ENCODE data around the gene ANKRD33. TPM values are rescaled to one million over a fixed set of nuclear protein-coding genes. Genes with fewer than 3 reads are reported as not detected.

The ANKRD33 gene
- total RNA-seq, 1 experiment from 2014 or later, result not detected

DNA sequence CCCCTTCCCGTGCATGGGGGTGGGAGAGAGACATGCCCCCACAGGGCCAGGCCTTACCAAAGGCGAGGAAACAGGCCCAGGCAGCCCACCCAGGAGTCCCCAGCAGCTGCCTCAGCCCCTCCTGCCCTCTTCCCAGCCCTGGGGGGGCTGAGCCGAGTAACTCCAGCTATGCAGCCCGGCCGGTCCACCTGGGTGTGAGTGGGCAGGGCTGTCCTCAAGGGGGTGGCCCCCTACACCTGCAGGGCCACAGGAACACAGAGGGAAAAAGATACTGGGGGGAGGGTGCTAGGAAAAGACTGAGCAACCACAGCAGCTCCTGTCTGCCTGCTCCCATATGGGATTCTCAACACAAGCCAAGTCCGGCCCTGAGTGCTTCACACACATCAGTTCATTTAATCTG is 46.9 kb upstream of the ANKRD33 start:
- H3K9me3 Mint-ChIP-seq (ENCODE audit: unreplicated experiment), result no peaks in the 10 kb centered on the region
- no peaks in the 10 kb centered on the region for H3K36me3 Mint-ChIP-seq (ENCODE audit: insufficient read depth, unreplicated experiment)
- no TSS peak for BruUV-seq (replicated peaks)
- Histone ChIP-seq H3K4me3 (ENCODE audit: low read depth, low read length) (no peak overlapping the region), H3K9me3 (no peaks in the 10 kb centered on the region), H3K36me3 (ENCODE audit: control insufficient read depth, insufficient read depth, low read length) (no peaks in the 10 kb centered on the region), H3K4me1 (peaks cover 51% of the 10 kb centered on the region), H3K27me3 (replicated peaks; ENCODE audit: control insufficient read depth, insufficient read depth, low read length) (no peaks in the 10 kb centered on the region)
- POLR2A ChIA-PET, result interaction anchor here (0.6 kb wide), 1 partner anchor 22 kb away, joined by 6 read pairs; no protein-coding TSS in a partner anchor
- TF ChIP-seq, protein P1, sequence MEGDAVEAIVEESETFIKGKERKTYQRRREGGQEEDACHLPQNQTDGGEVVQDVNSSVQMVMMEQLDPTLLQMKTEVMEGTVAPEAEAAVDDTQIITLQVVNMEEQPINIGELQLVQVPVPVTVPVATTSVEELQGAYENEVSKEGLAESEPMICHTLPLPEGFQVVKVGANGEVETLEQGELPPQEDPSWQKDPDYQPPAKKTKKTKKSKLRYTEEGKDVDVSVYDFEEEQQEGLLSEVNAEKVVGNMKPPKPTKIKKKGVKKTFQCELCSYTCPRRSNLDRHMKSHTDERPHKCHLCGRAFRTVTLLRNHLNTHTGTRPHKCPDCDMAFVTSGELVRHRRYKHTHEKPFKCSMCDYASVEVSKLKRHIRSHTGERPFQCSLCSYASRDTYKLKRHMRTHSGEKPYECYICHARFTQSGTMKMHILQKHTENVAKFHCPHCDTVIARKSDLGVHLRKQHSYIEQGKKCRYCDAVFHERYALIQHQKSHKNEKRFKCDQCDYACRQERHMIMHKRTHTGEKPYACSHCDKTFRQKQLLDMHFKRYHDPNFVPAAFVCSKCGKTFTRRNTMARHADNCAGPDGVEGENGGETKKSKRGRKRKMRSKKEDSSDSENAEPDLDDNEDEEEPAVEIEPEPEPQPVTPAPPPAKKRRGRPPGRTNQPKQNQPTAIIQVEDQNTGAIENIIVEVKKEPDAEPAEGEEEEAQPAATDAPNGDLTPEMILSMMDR (IDR thresholded peaks at IDR 0.05; ENCODE audit: insufficient read depth in 1 of 2, low read depth in 1 of 2, low read length in 1 of 2, severe bottlenecking in 1 of 2, unreplicated experiment in 1 of 2), result no peak
- CTCF ChIA-PET, result interaction anchor here (1.0 to 1.2 kb wide), 3 partner anchors 17 to 182 kb away, joined by 3 read pairs; no protein-coding TSS in a partner anchor
- intact Hi-C loops (cut with micrococcal nuclease; ENCODE audit: unreplicated experiment), result no loop called here
- H3K4me3 Mint-ChIP-seq (ENCODE audit: unreplicated experiment), result no peak overlapping the region
- DNase-seq, result no peak
- H3K27me3 Mint-ChIP-seq (ENCODE audit: insufficient read depth, unreplicated experiment), result no peaks in the 10 kb centered on the region
- H3K4me1 Mint-ChIP-seq (ENCODE audit: low read depth, unreplicated experiment), result peaks cover 29% of the 10 kb centered on the region
- no peak overlapping the region for H3K27ac Mint-ChIP-seq (ENCODE audit: unreplicated experiment)

DNA sequence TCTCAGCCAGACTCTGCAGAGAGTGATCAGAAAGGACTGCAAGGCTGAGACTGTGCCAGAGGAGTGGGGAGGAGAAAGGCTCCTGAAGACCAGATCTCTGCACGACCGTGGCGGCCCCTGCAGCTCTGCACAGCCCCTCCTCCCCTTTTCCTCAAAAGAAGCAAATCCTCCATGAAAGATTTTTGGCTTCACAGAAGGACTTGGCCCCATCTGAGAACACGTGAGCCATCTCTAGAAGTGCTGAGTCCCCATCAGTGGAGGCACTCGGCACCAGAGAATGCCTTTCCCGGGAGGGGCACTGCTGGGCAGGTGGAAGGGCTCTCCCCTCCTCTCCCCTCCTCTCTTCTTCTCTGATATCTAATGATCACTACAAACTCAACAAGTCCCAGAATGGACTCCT is 46.2 kb upstream of the ANKRD33 start:
- Mint-ChIP-seq H3K4me1 (ENCODE audit: low read depth, unreplicated experiment) (peaks cover 35% of the 10 kb centered on the region), H3K27ac (ENCODE audit: unreplicated experiment) (peak overlapping the region; percentile 81), H3K36me3 (ENCODE audit: insufficient read depth, unreplicated experiment) (no peaks in the 10 kb centered on the region), H3K4me3 (ENCODE audit: unreplicated experiment) (no peak overlapping the region), H3K27me3 (ENCODE audit: insufficient read depth, unreplicated experiment) (no peaks in the 10 kb centered on the region), H3K9me3 (ENCODE audit: unreplicated experiment) (no peaks in the 10 kb centered on the region)
- ChIA-PET POLR2A (no interaction called here), CTCF (interaction anchor here (0.7 to 1.2 kb wide), 4 partner anchors 18 to 321 kb away, joined by 3 to 5 read pairs (median 3); no protein-coding TSS in a partner anchor)
- Histone ChIP-seq H3K27me3 (replicated peaks; ENCODE audit: control insufficient read depth, insufficient read depth, low read length) (no peaks in the 10 kb centered on the region), H3K36me3 (ENCODE audit: control insufficient read depth, insufficient read depth, low read length) (no peaks in the 10 kb centered on the region), H3K9me3 (no peaks in the 10 kb centered on the region), H3K4me1 (peaks cover 59% of the 10 kb centered on the region), H3K4me3 (ENCODE audit: low read depth, low read length) (no peak overlapping the region)
- BruUV-seq (replicated peaks), result no TSS peak
- no peak for DNase-seq
- intact Hi-C loops (cut with micrococcal nuclease; ENCODE audit: unreplicated experiment), result no loop called here
- TF ChIP-seq, protein P1 (IDR thresholded peaks at IDR 0.05; ENCODE audit: insufficient read depth in 1 of 2, low read depth in 1 of 2, low read length in 1 of 2, severe bottlenecking in 1 of 2, unreplicated experiment in 1 of 2), result no peak

DNA sequence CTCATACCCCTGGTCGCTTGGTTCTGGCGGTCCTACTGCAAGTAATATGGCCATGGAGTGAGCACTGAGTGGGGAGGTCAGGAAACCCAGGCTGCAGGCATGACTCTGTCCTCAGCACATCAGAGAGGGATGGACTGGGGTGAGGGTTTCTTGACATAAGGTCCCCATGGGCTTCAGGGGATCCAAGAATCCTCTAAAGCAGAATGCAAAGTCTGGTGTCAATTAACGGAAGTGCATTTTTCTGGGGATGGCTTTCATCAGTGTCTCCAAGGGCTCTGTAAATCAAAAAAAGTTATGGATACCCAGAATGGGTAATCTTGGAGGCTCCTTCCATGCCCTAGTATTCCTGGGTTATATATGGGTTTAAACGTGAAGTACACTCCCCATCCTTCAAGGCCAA is 43.0 kb upstream of the ANKRD33 start:
- no peaks in the 10 kb centered on the region for H3K36me3 ChIP-seq (ENCODE audit: control insufficient read depth, insufficient read depth, low read length)
- no peak overlapping the region for H3K27ac Mint-ChIP-seq (ENCODE audit: unreplicated experiment)
- H3K9me3 ChIP-seq, result no peaks in the 10 kb centered on the region
- H3K4me1 Mint-ChIP-seq (ENCODE audit: low read depth, unreplicated experiment), result peaks cover 18% of the 10 kb centered on the region
- H3K27me3 ChIP-seq (replicated peaks; ENCODE audit: control insufficient read depth, insufficient read depth, low read length), result no peaks in the 10 kb centered on the region
- H3K9me3 Mint-ChIP-seq (ENCODE audit: unreplicated experiment), result no peaks in the 10 kb centered on the region
- H3K4me3 Mint-ChIP-seq (ENCODE audit: unreplicated experiment), result no peak overlapping the region
- no peaks in the 10 kb centered on the region for H3K27me3 Mint-ChIP-seq (ENCODE audit: insufficient read depth, unreplicated experiment)
- intact Hi-C loops (cut with micrococcal nuclease; ENCODE audit: unreplicated experiment), result loop anchor here (2.0 kb wide), 1 partner anchor 20 kb away; no protein-coding TSS in a partner anchor
- H3K36me3 Mint-ChIP-seq (ENCODE audit: insufficient read depth, unreplicated experiment), result no peaks in the 10 kb centered on the region
- DNase-seq, result no peak
- peaks cover 48% of the 10 kb centered on the region for H3K4me1 ChIP-seq
- CTCF ChIA-PET, result interaction anchor here (0.7 to 1.7 kb wide), 3 partner anchors 21 to 24 kb away, joined by 3 to 4 read pairs (median 4); no protein-coding TSS in a partner anchor
- H3K4me3 ChIP-seq (ENCODE audit: low read depth, low read length), result no peak overlapping the region
- POLR2A ChIA-PET, result no interaction called here
- no TSS peak for BruUV-seq (replicated peaks)
- TF ChIP-seq, protein P1 (IDR thresholded peaks at IDR 0.05; ENCODE audit: insufficient read depth in 1 of 2, low read depth in 1 of 2, low read length in 1 of 2, severe bottlenecking in 1 of 2, unreplicated experiment in 1 of 2), result no peak

Data from Caco-2 (cell line).